ENCODE data around the gene MELTF. TPM values are rescaled to one million over a fixed set of nuclear protein-coding genes. Genes with fewer than 3 reads are reported as not detected.

MELTF gene
- total and polyA plus RNA-seq, 2 of the 13 experiments (the other 11 are each of a cell fraction or from before 2014, with no cell fraction given) = 3.2 to 7.5 TPM

GRCh38 chr3:196969660-196970546 is 59.7 kb downstream of the MELTF start (continued):
- TF ChIP-seq ZNF687 (CRISPR knock-in tag; IDR thresholded peaks at IDR 0.05) = no peak; the same call in none of the 2 replicates
- no peak for TF ChIP-seq XRCC5 (optimal IDR thresholded peaks at IDR 0.05; ENCODE audit: low read length)
- TF ChIP-seq ZNF451 (CRISPR knock-in tag; IDR thresholded peaks at IDR 0.05) = peak; percentile 78; the same call in 1 of the 2 replicates
- TF ChIP-seq SRY (CRISPR knock-in tag; IDR thresholded peaks at IDR 0.05) = peak; percentile 37; the same call in 1 of the 2 replicates
- peak; percentile 16; the same call in 1 of the 2 replicates for TF ChIP-seq IRF2 (CRISPR knock-in tag; IDR thresholded peaks at IDR 0.05)
- TF ChIP-seq TFDP2 (CRISPR knock-in tag; IDR thresholded peaks at IDR 0.05) = peak; percentile 81
- peak; percentile 85; the same call in 1 of the 2 replicates for TF ChIP-seq ZFP82 (CRISPR knock-in tag; IDR thresholded peaks at IDR 0.05; ENCODE audit: borderline replicate concordance)
- 0 out of 2 replicates have a peak, but pooled peaks have one; percentile 22 for TF ChIP-seq ZIK1 (CRISPR knock-in tag; IDR thresholded peaks at IDR 0.05; ENCODE audit: borderline replicate concordance, low read depth)
- no peak for TF ChIP-seq TAF1 (CRISPR knock-in tag; IDR thresholded peaks at IDR 0.05)
- TF ChIP-seq RBFOX2 (IDR thresholded peaks at IDR 0.05; ENCODE audit: low read depth, low read length) = peak; percentile 84
- no peak for TF ChIP-seq FOXC1 (CRISPR knock-in tag; IDR thresholded peaks at IDR 0.05; ENCODE audit: borderline replicate concordance)
- peak; percentile 99 for TF ChIP-seq RAD21 (CRISPR knock-in tag; IDR thresholded peaks at IDR 0.05)
- no peak for TF ChIP-seq JDP2 (CRISPR knock-in tag; IDR thresholded peaks at IDR 0.05; ENCODE audit: borderline replicate concordance)
- TF ChIP-seq JARID2 (CRISPR knock-in tag; IDR thresholded peaks at IDR 0.05; ENCODE audit: insufficient replicate concordance) = no peak
- peak; percentile 7; the same call in 1 of the 2 replicates for TF ChIP-seq ZNF121 (CRISPR knock-in tag; IDR thresholded peaks at IDR 0.05)
- TF ChIP-seq NKX3-1 (CRISPR knock-in tag; IDR thresholded peaks at IDR 0.05) = peak; percentile 51; the same call in 1 of the 2 replicates
- no peak; the same call in 1 of the 2 replicates for TF ChIP-seq MXD3 (CRISPR knock-in tag; IDR thresholded peaks at IDR 0.05)
- peak; percentile 29 for TF ChIP-seq KDM2A (CRISPR knock-in tag; IDR thresholded peaks at IDR 0.05; ENCODE audit: borderline replicate concordance, low read depth)
- no peak for TF ChIP-seq ZNF503 (CRISPR knock-in tag; IDR thresholded peaks at IDR 0.05)
- TF ChIP-seq ZBTB20 (CRISPR knock-in tag; IDR thresholded peaks at IDR 0.05; ENCODE audit: borderline replicate concordance, low read depth) = 0 out of 2 replicates have a peak, but pooled peaks have one; percentile 20
- TF ChIP-seq RFXAP (CRISPR knock-in tag; IDR thresholded peaks at IDR 0.05; ENCODE audit: borderline replicate concordance) = peak; percentile 57; the same call in 1 of the 2 replicates

Measured in HepG2 (cell line).